Transverse colon (tissue), 4 donors: ENCODE measurements around the gene ADGRG3.

Experiments used
- EP300 ChIP-seq: sonication (generic); formaldehyde crosslinking; IDR thresholded peaks from one replicate; pipeline ENCODE4 v1.6.1; 2017; ENCODE audit warnings: antibody characterized with exemption, low read depth
- POLR2A ChIP-seq: fragments of 450-650 bp; IDR thresholded peaks from one replicate; pipeline ENCODE4 v1.6.1; 2016; ENCODE audit warnings: antibody characterized with exemption, mild to moderate bottlenecking, moderate library complexity
- POLR2AphosphoS5 ChIP-seq, 3 donors: sonication (generic); formaldehyde crosslinking; IDR thresholded peaks; one replicate each; pipeline ENCODE4 v1.6.1; 2016; ENCODE audit warnings: antibody characterized with exemption in 3 of 3
- TF ChIP-seq, protein P1 (sequence below), 5 experiments: fragments of 200-600 bp in 3 of 5; fragments of 450-650 bp in 2 of 5; sonication (generic) in 3 of 5; IDR thresholded peaks; 1 replicate in 2 of 5; 2 replicates in 3 of 5; pipeline ENCODE4 v1.5.1; 2016 to 2017; ENCODE audit warnings: antibody characterized with exemption in 5 of 5, inconsistent platforms in 3 of 5, mild to moderate bottlenecking in 2 of 5, moderate library complexity in 1 of 5

DNA sequence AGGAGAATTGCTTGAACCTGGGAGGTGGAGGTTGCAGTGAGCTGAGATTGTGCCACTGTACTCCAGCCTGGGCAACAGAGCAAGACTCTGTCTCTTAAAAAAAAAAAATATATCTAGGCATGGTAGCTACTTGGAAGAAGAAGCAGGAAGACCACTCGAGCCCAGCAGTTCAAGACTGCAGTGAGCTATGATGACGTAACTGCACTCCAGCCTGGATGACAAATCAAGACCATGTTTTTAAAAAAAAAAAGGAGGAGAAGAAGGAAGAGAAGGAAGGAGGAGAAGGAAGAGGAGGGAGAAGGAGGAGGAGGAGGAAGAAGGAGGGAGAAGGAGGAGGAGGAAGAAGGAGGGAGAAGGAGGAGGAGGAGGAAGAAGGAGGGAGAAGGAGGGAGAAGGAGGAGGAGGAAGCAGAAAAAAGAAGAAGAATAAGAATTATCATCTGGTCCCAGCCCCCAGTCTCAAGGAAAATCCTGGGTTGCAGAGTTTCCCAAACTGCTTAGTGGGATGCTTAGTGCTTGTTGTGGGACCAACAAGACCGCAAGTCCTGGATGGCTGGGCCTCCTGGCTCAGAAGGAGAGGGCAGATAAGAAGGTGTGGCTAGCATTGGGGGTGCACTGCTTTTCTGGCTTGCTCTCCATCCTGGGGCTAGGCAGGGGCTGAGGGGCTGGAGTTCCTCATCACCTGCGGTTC lies 22.8 kb downstream of the ADGRG3 start:
- TF ChIP-seq POLR2AphosphoS5 (IDR thresholded peaks at IDR 0.05): no peak
- TF ChIP-seq, protein P1, sequence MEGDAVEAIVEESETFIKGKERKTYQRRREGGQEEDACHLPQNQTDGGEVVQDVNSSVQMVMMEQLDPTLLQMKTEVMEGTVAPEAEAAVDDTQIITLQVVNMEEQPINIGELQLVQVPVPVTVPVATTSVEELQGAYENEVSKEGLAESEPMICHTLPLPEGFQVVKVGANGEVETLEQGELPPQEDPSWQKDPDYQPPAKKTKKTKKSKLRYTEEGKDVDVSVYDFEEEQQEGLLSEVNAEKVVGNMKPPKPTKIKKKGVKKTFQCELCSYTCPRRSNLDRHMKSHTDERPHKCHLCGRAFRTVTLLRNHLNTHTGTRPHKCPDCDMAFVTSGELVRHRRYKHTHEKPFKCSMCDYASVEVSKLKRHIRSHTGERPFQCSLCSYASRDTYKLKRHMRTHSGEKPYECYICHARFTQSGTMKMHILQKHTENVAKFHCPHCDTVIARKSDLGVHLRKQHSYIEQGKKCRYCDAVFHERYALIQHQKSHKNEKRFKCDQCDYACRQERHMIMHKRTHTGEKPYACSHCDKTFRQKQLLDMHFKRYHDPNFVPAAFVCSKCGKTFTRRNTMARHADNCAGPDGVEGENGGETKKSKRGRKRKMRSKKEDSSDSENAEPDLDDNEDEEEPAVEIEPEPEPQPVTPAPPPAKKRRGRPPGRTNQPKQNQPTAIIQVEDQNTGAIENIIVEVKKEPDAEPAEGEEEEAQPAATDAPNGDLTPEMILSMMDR (IDR thresholded peaks at IDR 0.05): no peak
- no peak for TF ChIP-seq EP300
- no peak for TF ChIP-seq POLR2A
